HL-60/S4 treated with retinoic acid at 250 ng/mL for 4 days and 3 days (cell line): Measurements from ENCODE around the gene SLC5A1.
"Not testable (repeated sequence)": the region's sequence is repeated elsewhere in the genome, so short reads cannot be mapped to it uniquely, and the experiment has no call there.

Experiments
- in situ Hi-C: fragments of 300-500 bp; cut with MboI; formaldehyde crosslinking; loops from 2 replicates; pipeline ENCODE4 v1.7.0; 2022; ENCODE audit warnings: low sequenced_read_pairs

SLC5A1 gene

GRCh38 chr22:32140688-32141087 lies 97.6 kb downstream of the SLC5A1 start:
- in situ Hi-C loops, result loop anchor here (25.0 kb wide), 1 partner anchor 122 kb away; the partner anchor contains the start of gene SLC5A4

DNA sequence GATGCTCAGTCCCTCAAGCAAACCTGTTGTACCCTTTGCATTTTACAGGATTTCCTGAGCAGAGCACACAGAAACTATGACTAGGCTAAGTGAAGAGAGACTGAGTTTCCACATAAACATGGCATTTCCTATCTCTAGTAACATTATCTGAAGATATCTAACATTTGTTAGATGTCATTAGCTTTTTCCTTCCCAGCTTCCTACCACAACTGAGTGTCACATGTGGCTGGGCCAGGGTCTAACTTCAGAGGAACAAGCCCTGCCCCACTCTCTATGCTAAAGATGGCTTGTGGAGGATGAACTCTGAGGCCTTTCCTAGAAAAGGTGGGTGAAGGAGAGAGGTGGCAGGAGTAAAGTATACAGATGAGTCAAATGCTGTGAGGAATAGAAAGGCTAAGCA lies 99.5 kb downstream of the SLC5A1 start:
- in situ Hi-C loops, result loop anchor here (25.0 kb wide), 1 partner anchor 120 kb away; the partner anchor contains the start of gene SLC5A4

- in situ Hi-C loops, result loop anchor here (25.0 kb wide), 1 partner anchor 118 kb away; the partner anchor contains the start of gene SLC5A4
Measured at GRCh38 chr22:32144496-32145274, 101.6 kb downstream of the SLC5A1 start.

DNA sequence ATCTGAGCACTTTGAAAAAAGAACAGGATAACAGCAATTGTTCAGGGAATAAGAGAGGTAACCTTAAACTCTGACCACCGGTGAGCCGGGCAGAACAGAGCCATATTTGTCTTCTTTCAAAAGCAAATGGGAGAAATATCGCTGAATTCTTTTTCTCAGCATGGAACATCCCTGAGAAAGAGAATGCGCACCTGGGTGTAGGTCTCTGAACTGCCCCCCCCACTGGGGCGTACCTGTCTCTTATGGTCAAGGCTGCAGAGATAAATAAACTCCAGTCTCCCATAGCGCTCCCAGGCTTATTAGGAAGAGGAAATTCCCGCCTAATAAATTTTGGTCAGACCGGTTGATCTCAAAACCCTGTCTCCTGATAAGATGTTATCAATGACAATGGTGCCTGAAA lies 104.1 kb downstream of the SLC5A1 start:
- in situ Hi-C loops, result loop anchor here (25.0 kb wide), 1 partner anchor 115 kb away; the partner anchor contains the start of gene SLC5A4

DNA sequence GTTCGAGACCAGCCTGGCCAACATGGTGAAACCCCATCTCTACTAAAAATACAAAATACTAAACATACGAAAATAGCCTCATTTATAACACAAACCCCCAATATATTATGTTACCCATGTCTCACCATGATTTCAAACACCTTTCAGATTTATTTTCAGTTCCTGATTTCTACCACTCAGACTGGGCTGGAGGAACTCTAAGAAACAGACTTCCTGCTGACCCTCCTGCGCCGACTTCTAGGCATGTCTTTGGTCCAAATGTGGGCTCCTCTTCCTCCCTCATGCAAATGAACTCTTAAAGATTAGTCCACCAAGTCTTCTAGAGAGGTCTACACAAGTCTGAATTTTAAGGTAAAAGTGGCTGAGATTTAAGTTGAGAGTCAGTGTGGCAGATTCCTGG lies 105.3 kb downstream of the SLC5A1 start:
- in situ Hi-C loops, result loop anchor here (25.0 kb wide), 1 partner anchor 114 kb away; the partner anchor contains the start of gene SLC5A4

DNA sequence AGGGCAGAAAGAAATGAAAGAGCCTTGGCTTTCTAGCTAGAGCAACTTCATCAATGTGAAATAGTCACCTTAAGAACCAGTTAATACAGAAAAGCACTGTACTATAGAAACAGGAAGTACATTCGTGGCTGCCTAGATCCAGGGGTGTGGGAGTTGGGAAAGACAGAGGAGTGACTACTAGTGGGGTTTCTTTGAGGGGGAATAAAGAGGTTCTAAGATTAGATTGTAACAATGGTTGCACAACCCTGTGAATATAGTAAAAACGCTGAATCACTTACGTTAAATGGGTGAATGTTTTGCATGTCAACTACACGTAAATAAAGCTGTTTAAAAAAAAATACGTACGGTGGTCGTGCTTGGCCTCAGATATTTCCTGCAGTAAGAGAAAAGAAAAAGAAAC lies 107.6 kb downstream of the SLC5A1 start:
- in situ Hi-C loops, result not testable (repeated sequence)

GRCh38 chr22:32151641-32152040 lies 108.6 kb downstream of the SLC5A1 start:
- in situ Hi-C loops, result not testable (repeated sequence)

DNA sequence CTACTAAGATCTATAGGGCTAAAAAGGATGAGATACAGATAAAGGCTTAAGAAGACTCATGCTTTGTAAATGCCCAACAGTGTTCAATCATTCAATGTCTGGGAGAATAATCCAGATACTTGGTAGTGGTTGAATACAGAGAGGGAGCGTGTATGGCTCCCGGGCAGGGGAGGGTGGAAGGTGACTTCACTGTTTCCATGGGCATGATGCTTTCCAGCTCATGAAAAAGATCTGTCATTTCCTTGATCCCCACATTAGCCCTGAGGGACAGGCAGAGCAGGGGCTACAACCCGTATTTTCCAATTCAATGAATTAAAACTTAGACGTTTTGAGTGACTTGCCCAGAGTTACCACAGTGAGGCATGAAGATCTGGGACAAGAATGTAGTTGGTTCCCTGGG lies 111.7 kb downstream of the SLC5A1 start:
- in situ Hi-C loops, result not testable (repeated sequence)

GRCh38 chr22:32157632-32158031 lies 114.6 kb downstream of the SLC5A1 start:
- in situ Hi-C loops, result not testable (repeated sequence)

GRCh38 chr22:32158712-32159533 lies 115.9 kb downstream of the SLC5A1 start, which contains the start of gene C22orf42:
Gene C22orf42, minus strand, starts transcription at chr22:32159303. Its CDS starts 88 bp downstream, at chr22:32159215.
- in situ Hi-C loops, result no loop called here

DNA sequence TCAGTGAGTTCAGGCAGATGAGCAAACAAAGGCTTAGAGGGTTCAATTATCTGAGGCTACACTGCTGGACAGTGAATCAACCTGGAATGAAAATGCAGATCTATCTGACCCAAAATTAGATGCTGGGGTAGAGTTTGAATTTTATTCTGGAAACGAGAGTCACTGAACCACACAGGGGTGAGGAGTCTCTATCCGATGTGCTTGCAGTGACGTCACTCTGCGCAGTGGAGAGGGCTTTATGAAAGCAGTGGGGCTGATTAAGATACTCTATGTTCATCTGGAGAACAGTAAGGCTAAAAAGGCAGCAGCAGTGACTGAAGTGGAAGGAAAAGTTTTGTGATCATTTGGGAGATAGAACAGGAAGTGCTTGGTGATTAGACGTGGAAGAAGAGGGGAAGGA lies 117.3 kb downstream of the SLC5A1 start:
- in situ Hi-C loops, result not testable (repeated sequence)
